GM19025 (cell line): ENCODE results near the gene TAS2R1.

Experiments used
- ATAC-seq: cut with Tn5 transposase; IDR thresholded peaks from one replicate; pipeline ENCODE4 v1.9.1; 2021; ENCODE audit warnings: mild to moderate bottlenecking, low read depth, moderate library complexity; ENCODE audit not compliant: unreplicated experiment

Gene TAS2R1

GRCh38 chr5:9630251-9630650, at the start of gene TAS2R1:
Gene TAS2R1 (minus strand): TSS chr5:9630351. CDS start chr5:9630032, 319 bp downstream.
- no peak for ATAC-seq

- ATAC-seq = no peak
Measured at GRCh38 chr5:9670371-9670770, 40.2 kb upstream of the TAS2R1 start.

- no peak for ATAC-seq
Measured at GRCh38 chr5:9667906-9668305, 37.8 kb upstream of the TAS2R1 start.

GRCh38 chr5:9663891-9664290, 33.7 kb upstream of the TAS2R1 start:
- ATAC-seq = no peak

- ATAC-seq = no peak
Measured at GRCh38 chr5:9661316-9662015, 31.3 kb upstream of the TAS2R1 start.

GRCh38 chr5:9658706-9659105, 28.6 kb upstream of the TAS2R1 start:
- ATAC-seq = no peak

- no peak for ATAC-seq
Measured at GRCh38 chr5:9657819-9658218, 27.7 kb upstream of the TAS2R1 start.

GRCh38 chr5:9655641-9656040, 25.5 kb upstream of the TAS2R1 start:
- ATAC-seq = no peak

GRCh38 chr5:9654886-9655285, 24.7 kb upstream of the TAS2R1 start:
- ATAC-seq = no peak

- ATAC-seq = peak; percentile 93
Measured at GRCh38 chr5:9653811-9654210, 23.7 kb upstream of the TAS2R1 start.

- no peak for ATAC-seq
Measured at GRCh38 chr5:9653061-9653460, 22.9 kb upstream of the TAS2R1 start.

GRCh38 chr5:9652295-9652694, 22.1 kb upstream of the TAS2R1 start:
- no peak for ATAC-seq

- no peak for ATAC-seq
Measured at GRCh38 chr5:9646843-9647242, 16.7 kb upstream of the TAS2R1 start.

- ATAC-seq = no peak
Measured at GRCh38 chr5:9644630-9645029, 14.5 kb upstream of the TAS2R1 start.

- no peak for ATAC-seq
Measured at GRCh38 chr5:9642621-9643020, 12.5 kb upstream of the TAS2R1 start.

GRCh38 chr5:9641806-9642355, 11.7 kb upstream of the TAS2R1 start:
- no peak for ATAC-seq

- no peak for ATAC-seq
Measured at GRCh38 chr5:9632495-9632894, 2.3 kb upstream of the TAS2R1 start.

- ATAC-seq = no peak
Measured at GRCh38 chr5:9627541-9627940, 2.6 kb downstream of the TAS2R1 start.

- no peak for ATAC-seq
Measured at GRCh38 chr5:9626955-9627354, 3.2 kb downstream of the TAS2R1 start.

GRCh38 chr5:9625731-9626130, 4.4 kb downstream of the TAS2R1 start:
- no peak for ATAC-seq

- ATAC-seq = no peak
Measured at GRCh38 chr5:9625286-9625685, 4.9 kb downstream of the TAS2R1 start.

- no peak for ATAC-seq
Measured at GRCh38 chr5:9624196-9624947, 5.8 kb downstream of the TAS2R1 start.
